HepG2 (cell line): ENCODE data around the gene LRP2.

Source experiments
- EED ChIP-seq: sonication (generic); formaldehyde crosslinking; IDR thresholded peaks from 2 replicates; pipeline ENCODE4 v1.5.0; 2020; ENCODE audit warnings: mild to moderate bottlenecking, missing genetic modification reagents
- HNRNPUL1 ChIP-seq: fragments of 200-400 bp; formaldehyde crosslinking; IDR thresholded peaks from 2 replicates; pipeline ENCODE4 v1.6.1; 2017; ENCODE audit warnings: low read depth, mild to moderate bottlenecking, low read length, moderate library complexity
- RAD21 ChIP-seq: fragments of 450-650 bp; formaldehyde crosslinking; IDR thresholded peaks from 2 replicates; pipeline ENCODE4 v1.5.0; 2020; ENCODE audit warnings: mild to moderate bottlenecking
- SIN3B ChIP-seq: fragments of 150-350 bp; IDR thresholded peaks from 2 replicates; pipeline ENCODE4 v1.6.1; 2014; ENCODE audit warnings: low read length
- ZFX ChIP-seq: sonication (generic); formaldehyde crosslinking; IDR thresholded peaks from 2 replicates; pipeline ENCODE4 v1.4.0; 2020; ENCODE audit warnings: mild to moderate bottlenecking, low read depth, missing genetic modification reagents, moderate library complexity
- TF ChIP-seq, protein P1 (sequence below): sonication (generic); formaldehyde crosslinking; IDR thresholded peaks from 2 replicates; pipeline ENCODE4 v1.8.1; 2023; ENCODE audit warnings: mild to moderate bottlenecking, moderate library complexity, missing genetic modification reagents

DNA sequence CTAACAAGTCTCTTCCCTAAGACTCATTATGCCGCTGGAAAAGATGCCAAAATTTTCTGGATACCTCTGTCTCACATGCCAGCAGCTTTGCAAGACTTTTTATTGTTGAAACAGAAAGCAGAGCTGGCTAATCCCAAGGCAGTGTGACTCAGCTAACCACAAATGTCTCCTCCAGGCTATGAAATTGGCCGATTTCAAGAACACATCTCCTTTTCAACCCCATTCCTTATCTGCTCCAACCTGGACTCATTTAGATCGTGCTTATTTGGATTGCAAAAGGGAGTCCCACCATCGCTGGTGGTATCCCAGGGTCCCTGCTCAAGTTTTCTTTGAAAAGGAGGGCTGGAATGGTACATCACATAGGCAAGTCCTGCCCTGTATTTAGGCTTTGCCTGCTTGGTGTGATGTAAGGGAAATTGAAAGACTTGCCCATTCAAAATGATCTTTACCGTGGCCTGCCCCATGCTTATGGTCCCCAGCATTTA is 266.7 kb downstream of the LRP2 start:
- TF ChIP-seq SIN3B (no peak), ZFX (no peak), HNRNPUL1 (no peak), EED (CRISPR knock-in tag) (no peak), RAD21 (CRISPR knock-in tag) (no peak)
- TF ChIP-seq, protein P1, sequence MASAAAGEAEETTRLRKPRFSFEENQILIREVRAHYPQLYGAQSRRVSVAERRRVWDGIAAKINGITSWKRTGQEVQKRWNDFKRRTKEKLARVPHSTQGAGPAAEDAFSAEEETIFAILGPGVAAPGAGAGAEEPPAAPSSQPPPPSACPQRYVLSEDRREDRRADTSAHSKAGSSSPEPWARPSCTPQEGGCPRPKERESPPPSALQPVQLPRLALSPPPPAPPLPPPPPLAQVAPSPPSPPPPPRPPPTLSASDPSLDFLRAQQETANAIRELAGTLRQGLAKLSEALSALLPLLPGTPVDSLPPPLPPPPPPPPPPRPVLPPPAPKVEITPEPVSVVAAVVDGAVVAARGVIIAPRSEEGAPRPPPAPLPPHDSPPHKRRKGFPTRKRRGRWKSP = no peak
